Raji (cell line): ENCODE results near the gene SNX25.

Experiments used
- POLR2A ChIP-seq: IDR thresholded peaks from 2 replicates; pipeline ENCODE4 v1.6.1; 2011; ENCODE audit warnings: low read depth, low read length, control low read depth; ENCODE audit not compliant: insufficient read depth

Gene SNX25

DNA sequence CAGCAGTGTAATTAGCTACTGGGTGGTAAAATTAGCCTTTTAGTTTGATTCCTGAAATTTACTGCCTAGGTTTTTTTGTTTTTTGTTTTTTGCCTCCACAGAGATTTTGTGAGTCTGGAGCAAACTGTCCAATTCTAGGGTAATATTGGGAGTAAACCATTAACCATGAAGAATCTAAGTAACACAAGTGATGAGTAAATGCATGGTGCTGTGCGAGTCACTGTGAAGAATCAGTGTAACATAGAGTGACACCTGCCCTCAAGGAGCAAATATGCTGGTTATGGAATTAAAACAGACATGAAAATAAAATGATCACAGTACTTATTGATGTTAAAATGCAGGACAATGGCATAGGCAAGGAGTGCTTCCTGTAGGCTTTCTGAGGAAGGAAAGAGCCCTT, 126.2 kb downstream of the SNX25 start:
- no peak for TF ChIP-seq POLR2A

DNA sequence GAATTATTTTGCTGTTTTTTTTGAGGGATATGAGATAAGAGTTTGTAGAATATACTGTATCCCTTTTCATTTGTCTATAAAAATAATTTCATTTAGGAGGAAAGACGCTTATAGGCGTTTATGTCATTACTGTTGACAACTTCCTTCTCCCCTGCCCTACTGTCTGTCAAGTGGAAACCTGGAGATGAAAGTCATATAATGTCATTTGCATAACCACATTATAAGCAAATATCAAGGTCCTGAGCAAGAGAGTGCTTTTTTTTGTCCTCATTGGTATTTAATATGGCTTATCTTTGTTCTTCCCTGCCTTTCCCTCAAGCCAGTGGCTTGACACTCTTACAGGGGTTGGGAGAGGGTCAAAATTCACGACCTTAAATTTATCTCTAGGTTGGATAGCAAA, 130.5 kb downstream of the SNX25 start:
- TF ChIP-seq POLR2A, result no peak

DNA sequence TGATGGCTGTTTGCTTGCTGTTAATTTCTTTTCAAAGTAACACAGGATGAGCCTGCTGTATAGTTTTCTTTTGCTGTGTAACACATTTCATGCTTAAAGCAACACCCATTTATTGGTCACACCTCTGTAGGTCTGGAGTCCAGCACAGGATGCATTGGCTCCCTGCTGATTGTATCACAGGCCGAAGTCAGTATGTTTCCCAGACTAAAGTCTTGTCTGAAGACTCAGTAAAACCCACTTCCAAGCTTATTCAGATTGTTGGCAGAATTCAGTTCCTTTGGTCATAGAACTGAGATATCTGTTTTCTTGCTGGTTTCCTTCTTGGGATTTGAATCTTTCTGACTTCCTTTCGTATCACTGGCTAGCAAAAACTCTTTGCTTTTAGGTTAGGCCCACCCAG, 132.0 kb downstream of the SNX25 start:
- no peak for TF ChIP-seq POLR2A

DNA sequence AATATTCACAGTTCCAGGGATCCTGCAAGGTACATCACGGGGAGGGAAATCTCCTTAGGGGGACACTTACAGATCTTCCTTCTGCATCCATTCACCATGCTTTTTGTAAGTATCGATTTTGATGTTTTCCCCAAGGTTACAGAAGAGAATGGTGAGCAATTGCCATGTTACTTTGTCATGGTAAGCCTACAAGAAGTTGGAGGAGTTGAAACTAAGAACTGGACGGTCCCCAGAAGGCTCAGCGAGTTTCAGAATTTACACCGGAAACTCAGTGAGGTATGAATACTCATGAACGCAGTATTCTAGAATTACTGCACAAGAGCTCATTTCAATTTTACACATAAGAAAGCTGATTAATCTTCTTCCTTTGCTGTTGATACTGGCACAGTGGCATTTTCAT, 132.4 kb downstream of the SNX25 start:
- no peak for TF ChIP-seq POLR2A

DNA sequence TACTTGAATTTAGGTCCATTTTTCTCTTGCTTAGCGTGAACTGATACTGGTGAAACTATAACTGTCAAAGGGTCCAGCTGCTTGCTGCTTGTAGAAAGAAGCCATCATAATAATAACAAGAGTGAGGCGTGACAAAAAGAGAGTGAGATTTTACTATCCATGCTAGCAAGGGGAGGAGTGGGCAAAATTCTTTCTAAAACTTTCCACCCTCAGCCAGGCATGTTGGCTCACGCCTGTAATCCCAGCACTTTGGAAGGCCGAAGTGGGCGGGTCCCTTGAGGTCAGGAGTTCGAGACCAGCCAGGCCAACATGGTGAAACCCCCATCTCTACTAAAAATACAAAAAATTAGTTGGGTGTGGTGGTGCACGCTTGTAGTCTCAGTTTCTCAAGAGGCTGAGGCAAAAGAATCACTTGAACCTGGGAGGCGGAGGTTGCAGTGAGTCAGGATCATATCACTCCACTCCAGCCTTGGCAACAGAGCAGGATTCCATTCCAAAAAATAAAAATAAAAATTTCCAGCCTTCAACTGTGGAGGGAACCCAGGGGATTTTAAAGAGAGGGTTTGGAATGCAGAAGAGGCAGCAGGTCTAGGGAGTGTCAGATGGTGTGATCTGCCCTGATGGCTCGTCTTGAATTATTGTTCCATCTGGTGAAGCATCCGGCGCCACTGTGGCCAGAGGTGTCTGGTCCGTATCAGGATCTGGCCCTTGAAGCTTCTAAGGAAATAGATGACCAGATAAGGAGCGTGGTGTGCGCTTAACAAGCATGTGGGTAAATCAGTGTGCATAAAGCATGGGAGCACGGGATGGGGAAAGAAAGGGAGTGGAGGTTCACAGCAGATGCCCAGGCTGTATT, 134.6 kb downstream of the SNX25 start:
- no peak for TF ChIP-seq POLR2A

DNA sequence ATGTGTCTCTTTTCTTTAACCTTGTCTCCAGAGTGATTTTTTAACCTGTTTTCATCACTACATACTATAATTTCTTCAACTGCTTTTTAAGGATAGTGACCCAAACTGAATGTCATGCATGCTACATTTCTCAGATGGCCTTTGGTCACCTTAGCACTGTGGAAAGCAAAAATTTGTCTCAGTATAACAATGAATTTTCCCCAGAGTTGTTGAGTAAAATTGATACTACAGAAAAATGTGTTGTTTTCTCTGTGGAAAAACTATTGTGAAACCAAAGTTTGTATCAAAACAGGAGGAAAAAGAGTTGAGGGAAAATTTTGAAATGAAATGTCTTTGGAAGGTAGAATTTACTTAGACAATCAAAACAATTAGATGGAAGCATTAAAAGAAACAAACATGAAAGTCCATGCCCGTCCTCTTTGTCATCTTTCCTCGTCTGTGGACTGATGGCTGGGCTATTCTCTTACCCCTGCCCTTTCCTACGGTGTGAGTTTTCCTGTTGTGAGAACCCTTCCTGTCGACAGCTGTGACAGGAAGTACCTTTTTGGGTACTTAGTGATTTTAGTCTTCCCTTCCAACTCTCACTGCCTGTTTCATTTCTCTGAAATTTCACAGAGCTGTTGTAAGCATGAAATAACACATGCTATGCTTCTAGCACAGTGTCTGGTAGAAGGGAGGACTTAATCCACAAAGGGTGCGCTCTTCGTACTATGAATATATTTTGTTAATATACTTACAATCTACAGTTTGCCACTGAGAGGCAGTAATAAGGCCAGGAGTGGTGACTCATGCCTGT, 135.5 kb downstream of the SNX25 start:
- no peak for TF ChIP-seq POLR2A

DNA sequence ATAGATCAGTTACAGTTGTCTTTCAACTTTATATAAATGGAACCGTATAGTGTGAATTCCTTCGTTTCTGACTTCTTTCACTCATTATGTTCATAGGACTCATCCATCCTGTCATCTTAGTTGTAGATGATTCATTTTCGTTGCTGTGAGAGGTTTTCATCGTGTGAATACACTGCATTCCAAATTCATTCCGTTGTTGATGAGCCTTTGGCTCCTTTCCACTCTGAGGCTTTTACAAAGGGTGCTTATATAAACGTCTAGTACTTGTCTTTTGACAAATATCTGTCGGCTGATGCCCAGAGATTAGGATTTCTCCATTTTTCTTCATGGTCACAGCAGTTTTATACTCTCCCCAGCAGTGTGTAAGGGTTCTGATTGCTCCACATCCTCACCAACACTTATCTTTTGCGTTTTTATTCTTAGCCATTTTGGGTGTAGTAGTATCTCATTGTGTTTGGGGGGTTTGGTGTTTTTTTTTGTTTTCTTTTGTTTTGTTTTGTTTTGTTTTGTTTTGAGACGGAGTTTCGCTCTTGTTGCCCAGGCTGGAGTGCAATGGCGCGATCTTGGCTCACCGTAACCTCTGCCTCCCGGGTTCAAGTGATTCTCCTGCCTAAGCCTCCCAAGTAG, 137.7 kb downstream of the SNX25 start:
- no peak for TF ChIP-seq POLR2A

DNA sequence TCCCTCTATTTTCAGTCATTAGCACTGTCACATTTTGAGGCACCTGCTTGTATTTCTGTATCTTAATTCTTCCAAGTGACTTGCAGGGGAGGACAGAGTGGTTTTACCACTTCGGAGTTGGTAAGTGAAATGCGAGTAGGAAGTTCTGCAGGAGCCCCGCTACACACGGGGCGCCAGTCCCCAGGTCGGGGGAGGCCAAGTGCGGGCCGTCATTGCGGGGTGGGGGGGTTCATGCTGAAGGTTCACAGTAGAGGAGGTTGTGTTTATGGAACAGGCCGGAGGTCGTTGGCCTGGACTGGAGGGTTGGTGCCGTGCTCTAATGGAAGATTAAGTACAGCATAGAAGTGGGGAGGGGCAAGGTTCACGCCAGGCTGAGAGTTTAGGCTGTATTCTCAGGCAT, 142.3 kb downstream of the SNX25 start:
- TF ChIP-seq POLR2A, result no peak

DNA sequence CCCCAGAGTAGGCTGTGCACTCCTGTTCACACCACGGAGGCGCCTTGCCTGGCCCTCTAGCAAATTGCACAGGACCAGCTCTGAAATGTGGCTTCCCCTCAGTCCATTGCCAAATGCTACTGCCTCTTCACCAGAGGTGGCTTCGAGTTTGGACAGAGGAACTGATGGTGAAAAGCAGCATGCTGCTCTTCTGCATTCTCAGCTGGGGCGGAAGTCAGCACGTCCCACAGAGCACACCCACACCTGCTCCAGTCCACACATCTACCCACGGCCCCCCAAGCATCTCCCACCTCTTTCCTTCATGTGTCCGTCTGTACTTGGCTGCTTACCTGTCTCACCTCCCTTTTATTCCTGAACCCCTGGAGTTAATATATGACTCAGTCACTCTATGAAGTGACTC, 142.8 kb downstream of the SNX25 start:
- no peak for TF ChIP-seq POLR2A

DNA sequence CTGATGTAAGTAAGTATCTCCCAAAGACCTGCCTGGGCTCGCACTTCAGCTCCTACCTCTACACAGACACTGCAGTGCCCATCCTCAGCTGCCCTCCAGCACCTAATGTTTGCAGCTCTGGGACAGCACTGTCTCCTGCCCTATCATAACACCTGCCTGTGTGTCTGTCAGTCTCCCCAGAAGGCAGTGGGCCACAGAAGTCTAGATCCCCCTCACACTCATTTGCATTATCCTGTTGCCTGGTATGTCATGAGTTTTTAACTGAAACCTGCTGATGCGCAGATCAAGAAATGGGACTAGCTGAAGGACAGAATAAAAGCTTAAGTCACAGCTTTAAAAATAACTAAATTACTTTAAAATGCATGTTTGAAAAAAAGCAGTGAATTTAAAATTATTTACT, 143.3 kb downstream of the SNX25 start:
- TF ChIP-seq POLR2A, result no peak

DNA sequence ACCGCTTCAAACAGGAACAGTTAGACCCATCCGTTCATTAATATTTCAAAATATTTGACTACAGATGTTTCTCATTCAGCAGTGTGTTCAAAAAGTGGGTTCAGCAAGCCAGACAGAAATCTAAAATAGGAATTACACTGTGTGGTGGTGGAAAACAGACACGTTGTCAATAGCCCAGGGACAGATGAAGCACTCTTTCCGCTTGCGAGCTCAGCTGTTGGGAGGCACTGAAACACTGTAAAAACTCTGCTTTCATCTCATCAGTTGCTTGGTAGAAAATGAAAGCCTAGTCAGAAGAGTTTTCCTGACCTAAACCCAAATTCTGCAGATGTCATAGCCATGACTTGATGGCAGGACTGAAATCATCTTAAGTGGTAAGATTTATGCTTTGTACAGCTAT, 147.8 kb downstream of the SNX25 start:
- TF ChIP-seq POLR2A, result no peak

DNA sequence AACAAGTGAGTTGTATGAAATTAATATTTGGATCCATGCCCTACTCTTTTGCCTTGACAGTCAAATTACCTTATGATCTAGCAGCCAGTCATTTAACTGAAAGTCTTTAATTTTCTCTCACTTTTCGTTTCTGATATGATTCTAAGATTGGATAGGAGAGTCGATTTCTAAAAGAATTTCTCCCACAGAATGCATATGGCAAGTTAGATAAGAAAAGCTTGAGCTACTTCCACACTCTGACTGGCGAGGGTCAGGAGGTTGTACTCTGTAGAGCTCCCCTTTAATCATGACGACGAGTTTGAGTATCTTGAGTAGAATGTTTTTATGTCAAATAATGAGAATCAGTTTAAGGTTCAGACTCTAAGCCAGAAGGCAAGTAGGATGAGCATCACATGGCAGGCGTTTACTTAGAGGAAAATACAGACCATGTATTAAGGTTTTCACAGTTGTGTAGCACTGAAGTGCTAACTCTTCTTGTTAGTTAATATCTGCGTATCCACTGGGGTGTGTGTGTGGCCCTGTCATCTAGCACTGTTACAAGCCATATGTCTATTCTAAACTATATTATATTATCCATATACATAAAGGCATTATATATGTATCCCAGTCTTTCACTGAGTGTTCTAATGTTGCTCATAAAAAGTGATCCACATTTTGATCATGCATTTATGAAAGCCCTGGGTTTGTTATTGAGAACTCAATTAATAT, 148.5 kb downstream of the SNX25 start:
- TF ChIP-seq POLR2A, result no peak

DNA sequence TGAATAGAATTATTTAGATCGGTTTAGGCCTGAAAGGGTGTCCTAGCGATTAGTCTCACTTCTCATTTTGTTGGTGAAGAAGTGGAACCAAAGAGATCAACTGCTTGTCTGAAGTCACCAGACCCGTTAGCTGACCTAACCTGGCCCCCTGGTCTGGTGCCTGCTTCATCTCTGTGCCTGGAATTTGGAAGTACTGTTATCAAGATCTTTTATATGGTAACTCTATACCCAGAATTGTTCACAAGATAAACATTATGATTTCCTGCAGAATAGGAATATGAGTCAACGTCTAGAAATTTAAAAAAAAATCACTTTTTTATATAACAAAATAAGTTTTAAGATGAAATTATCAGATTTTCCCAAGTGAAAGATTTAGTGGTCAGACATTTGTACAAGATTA, 149.1 kb downstream of the SNX25 start:
- no peak for TF ChIP-seq POLR2A

DNA sequence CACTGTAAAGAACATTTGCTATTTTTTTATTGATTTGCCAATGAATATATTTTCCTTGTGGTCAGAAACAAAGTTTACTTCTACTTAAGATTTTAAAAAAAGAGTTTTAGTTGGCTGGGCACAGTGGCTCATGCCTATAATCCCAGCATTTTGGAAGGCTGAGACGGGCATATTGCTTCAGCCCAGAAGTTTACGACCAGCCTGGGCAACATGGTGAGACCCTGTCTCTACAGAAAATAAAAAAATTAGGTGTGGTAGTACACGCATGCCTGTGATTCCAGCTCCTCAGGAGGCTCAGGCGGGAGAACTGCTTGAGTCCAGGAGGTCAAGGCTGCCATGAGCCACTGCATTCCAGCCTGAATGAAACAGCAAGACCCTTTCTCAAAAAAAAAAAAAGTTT, 149.6 kb downstream of the SNX25 start:
- no peak for TF ChIP-seq POLR2A

DNA sequence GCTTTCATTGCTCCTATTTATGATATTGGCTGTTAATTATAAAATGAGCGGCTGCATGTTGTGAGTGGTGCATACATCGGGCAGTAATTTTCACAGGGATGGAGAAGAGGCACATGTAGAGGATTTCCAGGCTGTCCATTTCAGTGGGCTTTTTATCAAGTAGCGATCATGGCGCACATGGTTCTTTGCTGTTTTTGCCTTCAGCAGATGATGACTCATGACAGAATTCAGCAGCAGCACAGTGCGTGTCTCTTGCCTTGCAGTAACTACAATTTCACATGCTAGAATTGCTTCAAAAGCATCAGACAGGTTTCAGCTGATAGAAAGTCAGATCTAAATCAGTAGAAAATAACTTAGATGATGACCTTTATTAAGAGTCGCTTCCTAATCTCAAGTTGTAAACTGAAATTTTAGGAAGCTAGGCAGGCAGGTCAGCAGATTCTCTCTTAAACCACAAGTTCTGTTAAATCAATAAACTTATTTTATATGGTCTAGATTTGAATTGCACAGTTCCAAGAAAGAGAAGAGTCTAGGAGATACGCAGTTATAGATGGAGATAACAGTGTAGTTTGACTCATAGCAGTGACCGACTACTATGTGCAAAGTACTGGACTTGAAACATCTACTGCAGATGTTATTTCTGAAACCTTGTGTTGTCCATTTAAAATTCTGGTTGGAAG, 150.5 kb downstream of the SNX25 start:
- TF ChIP-seq POLR2A, result no peak
